Peyer's patch (tissue), 4 donors: ENCODE results near the gene MGLL.

Experiments used
- POLR2A ChIP-seq, 2 donors: fragments of 450-650 bp; IDR thresholded peaks; one replicate each; pipeline ENCODE4 v1.5.1; 2017; ENCODE audit warnings: antibody characterized with exemption in 2 of 2, mild to moderate bottlenecking in 2 of 2, moderate library complexity in 2 of 2
- TF ChIP-seq, protein P1 (sequence below), 6 experiments: fragments of 450-650 bp in 4 of 6; fragments of 200-600 bp in 2 of 6; sonication (generic) in 1 of 6; IDR thresholded peaks; one replicate each; pipeline ENCODE4 v1.5.1; 2017 to 2019; ENCODE audit warnings: antibody characterized with exemption in 6 of 6, mild to moderate bottlenecking in 3 of 6, moderate library complexity in 1 of 6

DNA sequence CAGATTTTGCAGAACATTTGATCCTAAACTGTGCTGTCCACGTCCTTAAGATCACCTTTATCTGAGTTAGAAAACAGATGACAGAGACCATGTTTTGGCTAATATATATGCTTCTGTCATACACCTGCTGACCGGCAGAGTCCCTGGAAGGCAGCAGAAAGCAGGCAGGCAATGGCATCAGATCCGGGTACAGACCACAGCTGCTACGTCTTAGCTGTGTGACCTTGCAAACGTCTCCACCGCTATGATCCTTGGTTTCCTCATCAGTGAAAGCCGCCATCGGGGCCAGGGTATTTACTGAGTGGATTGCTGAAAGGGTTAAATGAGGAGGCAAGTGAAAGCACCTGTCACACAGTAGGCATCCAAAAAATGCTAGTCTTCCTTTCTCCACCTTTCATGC is 77.4 kb downstream of the MGLL start:
- TF ChIP-seq POLR2A (IDR thresholded peaks at IDR 0.05): no peak
- TF ChIP-seq, protein P1, sequence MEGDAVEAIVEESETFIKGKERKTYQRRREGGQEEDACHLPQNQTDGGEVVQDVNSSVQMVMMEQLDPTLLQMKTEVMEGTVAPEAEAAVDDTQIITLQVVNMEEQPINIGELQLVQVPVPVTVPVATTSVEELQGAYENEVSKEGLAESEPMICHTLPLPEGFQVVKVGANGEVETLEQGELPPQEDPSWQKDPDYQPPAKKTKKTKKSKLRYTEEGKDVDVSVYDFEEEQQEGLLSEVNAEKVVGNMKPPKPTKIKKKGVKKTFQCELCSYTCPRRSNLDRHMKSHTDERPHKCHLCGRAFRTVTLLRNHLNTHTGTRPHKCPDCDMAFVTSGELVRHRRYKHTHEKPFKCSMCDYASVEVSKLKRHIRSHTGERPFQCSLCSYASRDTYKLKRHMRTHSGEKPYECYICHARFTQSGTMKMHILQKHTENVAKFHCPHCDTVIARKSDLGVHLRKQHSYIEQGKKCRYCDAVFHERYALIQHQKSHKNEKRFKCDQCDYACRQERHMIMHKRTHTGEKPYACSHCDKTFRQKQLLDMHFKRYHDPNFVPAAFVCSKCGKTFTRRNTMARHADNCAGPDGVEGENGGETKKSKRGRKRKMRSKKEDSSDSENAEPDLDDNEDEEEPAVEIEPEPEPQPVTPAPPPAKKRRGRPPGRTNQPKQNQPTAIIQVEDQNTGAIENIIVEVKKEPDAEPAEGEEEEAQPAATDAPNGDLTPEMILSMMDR (IDR thresholded peaks at IDR 0.05): no peak
